Measurements from ENCODE around the gene PSEN1. TPM values are rescaled to one million over a fixed set of nuclear protein-coding genes. Genes with fewer than 3 reads are reported as not detected.

The PSEN1 gene
- total and polyA plus RNA-seq, 2 of the 8 experiments (the other 6 are each of a cell fraction or from before 2014, with no cell fraction given) = 10.1 to 38.7 TPM

- peak within 1 kb of the TSS; percentile 42 for H4K5ac ChIP-seq (ENCODE audit: insufficient read length, low read depth, low read length)
- 0 out of 8 replicates have a peak, but pooled peaks cover 0 to 3% (median 0%) of the 10 kb centered on the region in 4 experiments for H3K36me3 ChIP-seq (ENCODE audit: control insufficient read depth in 2 of 4, insufficient read depth in 4 of 4, low read length in 3 of 4)
- no peak within 1 kb of the TSS for H3K14ac ChIP-seq (ENCODE audit: insufficient read length)
- 0 out of 2 replicates have a peak within 1 kb of the TSS, but pooled peaks have one; percentile 34 for H2AFZ ChIP-seq (ENCODE audit: low read length)
- peak within 1 kb of the TSS; percentile 61 for H4K91ac ChIP-seq (replicated peaks; ENCODE audit: insufficient read length, low read length)
- H2BK12ac ChIP-seq (ENCODE audit: low read depth, low read length) = peak within 1 kb of the TSS; percentile 93; the same call in 1 of the 2 replicates
- no peaks in the 10 kb centered on the region for H3K9me3 ChIP-seq (ENCODE audit: insufficient read depth in 2 of 2, low read depth in 1 of 2, low read length in 1 of 2)
- H3K27me3 ChIP-seq (replicated peaks in 1 of 4; ENCODE audit: control insufficient read depth in 3 of 4, extremely low read depth in 1 of 4, insufficient read depth in 3 of 4, low read length in 3 of 4) = peaks cover 6 to 29% (median 20%) of the 10 kb centered on the region in 4 experiments
- H2BK20ac ChIP-seq (ENCODE audit: low read length) = peak within 1 kb of the TSS; percentile 92; the same call in 1 of the 2 replicates
- ChIA-PET POLR2A (ENCODE audit: partially characterized antibody) (interaction anchor here (0.6 to 1.7 kb wide), 6 partner anchors 9 to 186 kb away, joined by 3 to 6 read pairs (median 3); no protein-coding TSS in a partner anchor), CTCF (ENCODE audit: partially characterized antibody) (interaction anchor here (0.6 to 0.8 kb wide), 2 partner anchors 17 to 64 kb away, joined by 3 read pairs; no protein-coding TSS in a partner anchor)
- peaks cover 3 to 4% of the 10 kb centered on the region in 2 experiments for H4K20me1 ChIP-seq (replicated peaks in 1 of 2; ENCODE audit: control insufficient read depth in 1 of 2, insufficient read depth in 2 of 2, low read length in 2 of 2)
- TF ChIP-seq RBBP5 (IDR thresholded peaks at IDR 0.05; ENCODE audit: borderline replicate concordance, low read depth, low read length) = peak; percentile 37; the same call in 1 of the 2 replicates
- no peak for TF ChIP-seq CBX5 (IDR thresholded peaks at IDR 0.05; ENCODE audit: low read depth, low read length)
- H3K27ac ChIP-seq (ENCODE audit: low read depth, low read length) = no peak within 1 kb of the TSS
- H3K56ac ChIP-seq (replicated peaks; ENCODE audit: insufficient read length, low read depth, low read length) = no peak within 1 kb of the TSS
- peaks cover 0 to 10% of the 10 kb centered on the region in 2 experiments; a peak in 2 of 4 replicates for H3K79me2 ChIP-seq (ENCODE audit: control insufficient read depth in 1 of 2, insufficient read depth in 2 of 2, low read length in 2 of 2)
- peak within 1 kb of the TSS; percentile 55 to 62 (median 60) for H3K4me3 ChIP-seq (ENCODE audit: extremely low read depth in 1 of 4, insufficient read depth in 2 of 4, low read depth in 3 of 4, low read length in 4 of 4)
- DNase-seq (ENCODE audit: low read depth in 1 of 2, low spot score in 2 of 2) (peak in 1 of 2 experiments; percentile 77), FAIRE-seq (no peak)
- H2BK5ac ChIP-seq (ENCODE audit: low read depth, low read length) = peak within 1 kb of the TSS; percentile 86; the same call in 1 of the 2 replicates
- peak within 1 kb of the TSS; percentile 0 for H3K4ac ChIP-seq (replicated peaks; ENCODE audit: insufficient read length, low read depth, low read length)
- H3K18ac ChIP-seq (ENCODE audit: extremely low read depth, low read length) = peak within 1 kb of the TSS; percentile 89
- H2AK5ac ChIP-seq (ENCODE audit: low read depth, low read length) = no peak within 1 kb of the TSS
- 2% methylated on average over 20 of the region's 48 CpGs; no CpG with 5 or more reads in 1 of the 2 experiments for WGBS, 2 experiments (ENCODE audit: extremely low coverage in 1 of 2, insufficient coverage in 1 of 2, insufficient read length in 1 of 2, insufficient replicate concordance in 2 of 2, low coverage in 1 of 2, low lambda C conversion rate in 2 of 2, missing lambda C conversion rate in 1 of 2)
- H2BK15ac ChIP-seq (ENCODE audit: low read length) = peak within 1 kb of the TSS; percentile 98; the same call in 1 of the 2 replicates
- H3K79me1 ChIP-seq (ENCODE audit: low read depth, low read length) = peaks cover 5% of the 10 kb centered on the region
- no peak within 1 kb of the TSS for H3K23ac ChIP-seq (ENCODE audit: insufficient read length)
- no peak within 1 kb of the TSS for H2BK120ac ChIP-seq (replicated peaks; ENCODE audit: low read depth, low read length)
- H3K4me2 ChIP-seq (ENCODE audit: insufficient read depth in 1 of 2, low read depth in 2 of 2, low read length in 2 of 2) = peak within 1 kb of the TSS; percentile 89 to 96
- peaks cover 22% of the 10 kb centered on the region for H3K23me2 ChIP-seq (ENCODE audit: low read depth, low read length)
- H3K4me1 ChIP-seq (replicated peaks in 1 of 4; ENCODE audit: control insufficient read depth in 3 of 4, insufficient read depth in 4 of 4, low read length in 3 of 4) = peaks cover 3 to 59% (median 36%) of the 10 kb centered on the region in 4 experiments
- peak within 1 kb of the TSS in 3 of 4 experiments; percentile 22 to 58 (median 34); a peak in 5 of 7 replicates for H3K9ac ChIP-seq (replicated peaks in 1 of 4; ENCODE audit: extremely low read depth in 1 of 4, low read depth in 3 of 4, low read length in 3 of 4)
- peak within 1 kb of the TSS; percentile 53 for H4K8ac ChIP-seq (ENCODE audit: extremely low read depth, insufficient read depth, low read length)
These were observed 101.0 kb downstream of the PSEN1 start, which contains the start of gene PAPLN for GRCh38 chr14:73237219-73237785. Gene PAPLN, plus strand, starts transcription at chr14:73237506. Its CDS starts 2,273 bp downstream, at chr14:73239779.

Measured in H1 (cell line).